ENCODE results near the gene ITFG1.

GRCh38 chr16:47448830-47449575 is 11.9 kb downstream of the ITFG1 start:
- TF ChIP-seq CTCF (IDR thresholded peaks at IDR 0.05) (no peak), POLR2A (IDR thresholded peaks at IDR 0.05) (no peak), POLR2AphosphoS5 (IDR thresholded peaks at IDR 0.05) (no peak), EP300 (IDR thresholded peaks at IDR 0.05) (no peak)

Measured in gastroesophageal sphincter (tissue), 3 donors.